Measurements from ENCODE around the gene SF3A1.
A peak's percentile ranks its signal among the peaks of the same experiment; 100 is the strongest.

Gene SF3A1

GRCh38 chr22:30321461-30321860 lies 35.2 kb downstream of the SF3A1 start:
- no peak for DNase-seq

DNA sequence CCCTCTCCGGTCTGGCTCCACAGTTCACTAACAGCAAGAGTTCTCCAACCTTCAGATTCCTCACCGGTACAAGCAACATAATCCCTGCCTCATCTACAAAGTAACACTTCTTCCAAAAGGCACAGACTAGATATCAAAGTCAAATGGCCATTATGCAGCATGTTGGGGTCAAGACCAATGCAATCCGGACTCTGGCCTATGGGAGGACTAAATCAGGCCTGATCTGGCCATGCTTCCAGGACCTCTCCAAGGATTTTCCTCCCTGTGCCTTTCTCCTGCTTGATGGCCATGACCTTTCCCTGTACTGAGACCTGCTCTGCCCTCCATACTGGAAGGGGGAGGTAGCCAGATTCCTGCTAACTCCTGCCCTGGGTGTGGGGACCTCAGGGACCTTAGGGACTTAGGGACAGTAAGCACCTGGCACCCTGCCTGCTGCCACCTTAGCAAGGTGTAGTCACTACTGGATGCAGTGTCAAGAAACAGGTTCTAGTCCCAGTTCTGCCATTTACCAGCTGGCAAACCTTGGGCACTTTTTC lies 36.6 kb downstream of the SF3A1 start:
- no peak for DNase-seq

- no peak for DNase-seq
Observed at GRCh38 chr22:30318799-30319419, 37.8 kb downstream of the SF3A1 start.

GRCh38 chr22:30317778-30318177 lies 38.9 kb downstream of the SF3A1 start:
- no peak for DNase-seq

- DNase-seq, result no peak
Observed at GRCh38 chr22:30315962-30316576, 40.6 kb downstream of the SF3A1 start.

- peak; percentile 48 to 53 for DNase-seq
Observed at GRCh38 chr22:30314915-30315314, 41.8 kb downstream of the SF3A1 start.

GRCh38 chr22:30313527-30314363 lies 42.9 kb downstream of the SF3A1 start:
- no peak for DNase-seq

DNA sequence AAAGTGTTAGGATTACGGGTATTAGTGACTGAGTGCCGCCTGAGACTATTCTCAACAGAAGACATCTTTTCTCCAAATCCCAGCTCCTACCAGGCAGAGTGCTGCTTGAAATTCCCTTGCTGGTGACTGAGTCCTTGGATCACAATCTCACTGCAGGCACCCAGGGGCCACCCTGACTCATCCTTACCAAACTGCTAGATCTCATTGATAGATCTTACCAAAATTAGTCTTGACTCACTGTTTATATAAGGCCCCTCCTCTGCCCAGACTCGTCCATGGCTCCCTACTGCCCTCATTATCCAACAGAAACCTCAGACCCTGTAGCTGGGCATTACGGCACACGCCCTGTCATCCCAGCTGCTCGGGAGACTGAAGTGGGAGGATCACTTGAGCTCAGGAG lies 44.6 kb downstream of the SF3A1 start:
- DNase-seq, result no peak

DNA sequence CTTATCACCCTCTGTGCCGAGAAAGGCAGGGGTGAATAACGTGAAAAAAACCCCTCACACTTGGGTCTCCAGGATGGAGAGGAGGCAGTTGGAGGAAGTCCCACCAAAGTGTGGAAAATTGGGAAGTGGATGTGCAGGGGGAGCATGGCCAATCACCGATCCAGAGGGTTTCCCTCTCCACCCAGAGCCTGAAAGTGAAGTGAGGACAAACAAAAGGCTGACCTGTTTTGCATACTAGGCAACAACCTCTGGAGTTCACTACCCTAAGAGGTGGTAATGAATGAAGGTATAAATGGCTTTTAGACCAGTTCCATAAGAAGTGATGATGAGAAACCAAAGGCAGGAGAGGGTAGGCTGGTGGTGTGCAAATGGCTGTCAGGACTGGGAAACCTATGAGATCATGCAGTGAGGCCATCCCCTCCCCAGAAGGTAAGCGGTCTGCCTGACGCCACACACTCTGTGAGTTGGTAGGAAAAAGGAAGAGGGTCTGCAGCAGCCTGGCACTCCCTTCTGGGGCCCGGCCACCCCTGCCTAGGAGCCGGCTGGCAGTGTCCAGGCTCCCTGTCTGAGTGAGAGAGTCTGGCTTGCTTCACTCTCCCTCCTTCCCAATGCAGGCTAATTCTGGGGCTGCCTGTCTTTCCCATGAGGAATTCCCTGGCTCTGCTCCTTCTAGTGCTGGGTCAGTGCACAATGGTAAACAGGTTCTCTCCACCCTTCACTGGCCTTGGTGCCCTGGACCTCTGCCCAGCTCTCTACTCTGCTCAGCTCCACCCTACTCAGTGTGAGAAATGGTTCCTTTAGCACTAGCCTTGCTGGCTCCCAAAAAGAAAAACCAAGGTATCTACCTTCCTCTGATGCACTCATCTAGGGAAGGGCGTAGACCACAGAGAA lies 45.6 kb downstream of the SF3A1 start:
- DNase-seq, result no peak

DNA sequence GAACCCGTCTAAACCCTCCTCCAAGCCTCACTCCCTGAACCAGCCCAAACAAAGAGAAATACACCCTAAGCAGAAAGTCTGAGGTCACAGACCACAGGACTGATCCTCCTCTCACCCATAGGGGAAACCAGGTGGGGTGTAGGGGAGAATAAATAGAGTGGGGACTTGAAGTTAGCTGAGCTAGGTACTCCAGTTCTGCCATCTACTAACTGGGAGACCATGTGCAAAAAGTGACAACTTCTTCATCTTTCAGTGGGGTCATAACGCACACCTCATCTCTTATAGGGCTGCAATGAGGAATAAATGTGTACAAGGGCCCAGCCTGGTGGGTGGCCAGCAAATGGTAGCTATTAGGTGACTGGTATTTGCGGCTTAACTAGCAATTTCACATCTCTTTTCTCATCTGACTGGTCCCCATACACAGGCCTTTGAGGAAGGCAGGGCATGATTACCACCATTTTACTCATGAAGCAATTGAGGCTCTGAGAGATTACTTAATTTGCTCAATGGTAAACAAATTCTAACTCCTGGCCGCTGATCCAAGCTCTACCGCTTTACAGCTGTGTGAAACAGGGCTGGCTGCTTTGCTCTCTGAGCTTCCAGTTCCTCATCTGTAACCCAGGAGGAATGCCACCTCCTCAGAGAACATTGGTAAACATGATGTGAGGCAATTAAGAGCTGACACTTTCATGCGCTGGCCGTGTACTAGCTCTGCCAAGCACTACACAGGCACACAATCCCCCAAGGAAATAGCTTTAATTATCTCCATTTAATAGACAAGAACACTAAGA lies 46.5 kb downstream of the SF3A1 start:
- DNase-seq, result no peak

DNA sequence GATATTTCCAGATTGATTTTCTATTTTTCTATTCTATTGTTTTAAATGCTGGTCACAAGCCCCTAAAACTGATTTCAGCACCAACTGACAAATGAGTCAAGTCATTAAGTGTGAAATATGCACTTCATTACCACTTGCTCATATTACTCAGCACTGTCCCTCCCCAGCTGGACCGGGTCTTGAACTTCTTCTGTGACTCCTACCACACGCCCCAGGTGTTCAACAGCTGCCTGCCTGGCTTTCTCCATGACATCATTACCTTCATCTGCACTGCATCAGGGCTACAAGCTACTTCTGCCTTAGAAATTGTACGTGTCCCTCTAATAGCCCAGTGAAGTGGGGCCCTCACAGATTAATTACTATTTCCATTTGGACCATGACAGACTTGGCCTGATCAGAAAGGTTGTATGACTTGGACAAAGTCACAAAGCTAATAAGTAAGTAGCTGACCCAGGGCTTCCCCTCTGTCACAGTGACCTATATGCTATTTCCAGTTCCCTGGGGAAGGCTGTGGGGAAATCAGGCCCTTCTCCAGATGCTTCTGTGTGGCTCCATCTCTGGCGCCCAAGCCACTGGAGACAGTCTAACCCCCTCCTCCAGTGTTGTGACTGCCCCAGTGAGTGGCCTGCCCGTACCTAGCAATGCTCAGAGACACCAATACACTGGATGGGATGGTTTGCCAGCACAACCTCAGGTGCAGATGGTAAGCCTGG lies 48.0 kb downstream of the SF3A1 start:
- peak in 1 of 2 donors; percentile 43 for DNase-seq

GRCh38 chr22:30308093-30308492 lies 48.6 kb downstream of the SF3A1 start:
- no peak for DNase-seq

GRCh38 chr22:30307041-30307574 lies 49.6 kb downstream of the SF3A1 start:
- DNase-seq, result no peak

- no peak for DNase-seq
Observed at GRCh38 chr22:30306627-30307011, 50.1 kb downstream of the SF3A1 start.

- DNase-seq, result no peak
Observed at GRCh38 chr22:30305906-30306626, 50.6 kb downstream of the SF3A1 start.

- DNase-seq, result peak in 1 of 2 donors; percentile 26
Observed at GRCh38 chr22:30305519-30305905, 51.2 kb downstream of the SF3A1 start.

- DNase-seq, result no peak
Observed at GRCh38 chr22:30304495-30305244, 52.0 kb downstream of the SF3A1 start.

GRCh38 chr22:30302810-30303138 lies 53.9 kb downstream of the SF3A1 start:
- DNase-seq, result no peak

DNA sequence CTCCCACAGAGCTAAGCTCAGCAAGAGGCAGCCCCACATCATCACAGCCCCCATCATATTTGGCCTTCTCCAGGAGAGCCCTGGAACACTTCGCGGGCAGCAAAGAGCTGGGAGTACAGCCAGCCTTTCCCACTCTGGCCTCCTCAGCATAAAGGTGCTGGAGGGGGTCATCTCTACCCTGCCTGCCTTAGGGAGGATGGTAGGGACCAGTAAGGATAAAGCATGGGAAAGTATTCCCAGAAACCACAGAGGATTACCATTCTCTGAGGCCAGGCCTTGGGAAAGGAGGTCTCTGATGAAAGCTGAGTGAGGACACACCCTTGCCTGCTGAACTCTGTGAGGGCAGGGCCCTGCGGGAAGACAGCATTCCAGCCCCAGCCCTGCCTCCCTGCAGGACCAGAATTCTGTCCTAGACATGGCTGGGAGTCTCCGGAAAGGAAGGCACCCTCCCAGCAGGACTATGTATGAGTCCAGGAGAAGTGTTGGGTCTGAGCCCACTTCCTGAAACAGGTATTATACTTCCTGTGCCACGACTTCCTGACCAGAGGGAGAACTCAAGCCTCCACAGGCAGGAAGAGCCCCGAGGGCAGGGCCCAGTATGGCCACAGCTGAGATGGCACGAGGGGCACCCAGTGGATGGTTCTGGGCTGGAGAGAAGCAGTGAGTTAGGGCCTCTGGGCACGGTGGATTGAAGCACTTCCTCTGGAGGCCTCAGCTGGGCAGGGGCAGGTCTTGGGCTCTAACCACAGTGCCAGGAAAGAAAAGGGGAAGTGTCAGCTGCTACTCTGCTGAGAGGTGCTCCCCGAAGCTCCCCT lies 54.5 kb downstream of the SF3A1 start:
- DNase-seq, result no peak
